Mucosa of gallbladder (tissue), 1 donor: ENCODE data around the gene FGF9. TPM values are rescaled to one million over a fixed set of nuclear protein-coding genes. Genes with fewer than 3 reads are reported as not detected.

ENCODE experiments used
- DNase-seq: peaks from one replicate; pipeline ENCODE4 v3.0.0-alpha.2; 2020; ENCODE audit warnings: low spot score
- total RNA-seq: library from RNA; stranded (reverse); gene quantifications from one replicate; pipeline ENCODE4 v1.2.1, GENCODE V29; 2021
- donor health status: DM: no; HTN: no; CAD: no.

FGF9 gene
- total RNA-seq, 1 donor from 2014 or later: 1.5 TPM

- no peak for DNase-seq
These were observed 3.7 kb downstream of the FGF9 start for GRCh38 chr13:21674490-21675009.

- DNase-seq: no peak
These were observed 4.5 kb downstream of the FGF9 start for GRCh38 chr13:21675095-21675991.

GRCh38 chr13:21676611-21677021 lies 5.7 kb downstream of the FGF9 start:
- no peak for DNase-seq

GRCh38 chr13:21677075-21677623 lies 6.3 kb downstream of the FGF9 start:
- DNase-seq: no peak

GRCh38 chr13:21683034-21683733 lies 12.3 kb downstream of the FGF9 start:
- no peak for DNase-seq

- DNase-seq: no peak
These were observed 13.7 kb downstream of the FGF9 start for GRCh38 chr13:21684576-21684975.

- no peak for DNase-seq
These were observed 14.7 kb downstream of the FGF9 start for GRCh38 chr13:21685485-21686064.

GRCh38 chr13:21686751-21687391 lies 16.0 kb downstream of the FGF9 start:
- DNase-seq: no peak

GRCh38 chr13:21688056-21688455 lies 17.2 kb downstream of the FGF9 start:
- DNase-seq: no peak

GRCh38 chr13:21689097-21689496 lies 18.2 kb downstream of the FGF9 start:
- no peak for DNase-seq

- no peak for DNase-seq
These were observed 20.1 kb downstream of the FGF9 start for GRCh38 chr13:21690955-21691354.

GRCh38 chr13:21691500-21691899 lies 20.6 kb downstream of the FGF9 start:
- no peak for DNase-seq

GRCh38 chr13:21691928-21692327 lies 21.1 kb downstream of the FGF9 start:
- DNase-seq: no peak

- no peak for DNase-seq
These were observed 24.0 kb downstream of the FGF9 start for GRCh38 chr13:21694831-21695230.

- no peak for DNase-seq
These were observed 24.7 kb downstream of the FGF9 start for GRCh38 chr13:21695546-21695945.

- DNase-seq: no peak
These were observed 26.1 kb downstream of the FGF9 start for GRCh38 chr13:21696865-21697448.

- no peak for DNase-seq
These were observed 28.2 kb downstream of the FGF9 start for GRCh38 chr13:21698817-21699679.

- DNase-seq: no peak
These were observed 30.6 kb downstream of the FGF9 start for GRCh38 chr13:21701460-21701859.

GRCh38 chr13:21703846-21704245 lies 33.0 kb downstream of the FGF9 start:
- no peak for DNase-seq

- no peak for DNase-seq
These were observed 36.7 kb downstream of the FGF9 start for GRCh38 chr13:21707586-21707985.
